H1 (cell line): ENCODE data around the gene HRH4. TPM values are rescaled to one million over a fixed set of nuclear protein-coding genes. Genes with fewer than 3 reads are reported as not detected.

Experiments used
- CTBP2 ChIP-seq: IDR thresholded peaks from 2 replicates; pipeline ENCODE4 v1.7.0; 2011; ENCODE audit warnings: borderline replicate concordance, mild to moderate bottlenecking, moderate library complexity, mixed read lengths, low read length; ENCODE audit not compliant: insufficient read depth, insufficient read length
- GABPA ChIP-seq: IDR thresholded peaks from 2 replicates; pipeline ENCODE4 v1.6.1; 2011; ENCODE audit warnings: mild to moderate bottlenecking, low read length, moderate library complexity, borderline replicate concordance; ENCODE audit not compliant: insufficient read depth
- PHF8 ChIP-seq: fragments of 200-600 bp; sonication (generic); conservative IDR thresholded peaks from 2 replicates; pipeline ENCODE4 v1.7.1; 2012; ENCODE audit warnings: low read depth, mild to moderate bottlenecking, inconsistent platforms, low read length, moderate library complexity
- SIN3A ChIP-seq, 2 experiments: IDR thresholded peaks in 1 of 2; conservative IDR thresholded peaks in 1 of 2; 2 replicates each; pipeline ENCODE4 v1.6.1; 2011 to 2012; ENCODE audit warnings: low read length in 2 of 2, improper control_type of control experiment in 1 of 2, low read depth in 1 of 2, mild to moderate bottlenecking in 1 of 2
- TAF1 ChIP-seq: IDR thresholded peaks from 2 replicates; pipeline ENCODE4 v1.6.1; 2011; ENCODE audit warnings: mild to moderate bottlenecking, low read depth, low read length
- polyA plus RNA-seq, 7 experiments: library from polyadenylated mRNA; depleted of rRNA in 3 of 7; stranded (reverse) in 5 of 7; unstranded in 2 of 7; fragments of >200 nt in 5 of 7; fragments of 200-250 nt in 2 of 7; gene quantifications; 1 replicate in 5 of 7; 2 replicates in 1 of 7; 4 replicates in 1 of 7; pipeline versions ENCODE4 v1.2.1 to v1.2.3, GENCODE V29; 2011 to 2013; ENCODE audit warnings: missing spikeins in 2 of 7, mixed read lengths in 2 of 7
- total RNA-seq: library from RNA; stranded (reverse); fragmentation: NEBNext Ultra II Directional; extraction: Animal tissue kit (Norgen Biotek cat#: 25700); gene quantifications from 2 replicates; pipeline ENCODE4 v1.2.1, GENCODE V29; 2021

The HRH4 gene
- total and polyA plus RNA-seq, 2 of the 8 experiments (the other 6 are each of a cell fraction or from before 2014, with no cell fraction given) = 0.03 TPM; not detected in 1

GRCh38 chr18:24474406-24474805 is 14.0 kb downstream of the HRH4 start (continued):
- no peak for TF ChIP-seq SIN3A (conservative IDR thresholded peaks at IDR 0.05 in 1 of 2, IDR thresholded peaks at IDR 0.05 in 1 of 2; ENCODE audit: low read depth in 1 of 2, low read length in 2 of 2)
- TF ChIP-seq TAF1 = no peak
- TF ChIP-seq PHF8 = no peak
- TF ChIP-seq GABPA = no peak
- TF ChIP-seq CTBP2 = no peak
- TF ChIP-seq, all 59 proteins: peak for 0
